BLaER1 treated with 17β-estradiol and CSF1 and Interleukin-3, amounts not matched to agents 10 nM and 100 nM (cell line): ENCODE results near the gene ANK3.

Experiments
- H3K27ac ChIP-seq, 11 experiments: shearing (Covaris generic); formaldehyde crosslinking; 2 replicates each; pipeline ENCODE4 v1.8.1; 2022
- H3K27me3 ChIP-seq, 11 experiments: shearing (Covaris generic); formaldehyde crosslinking; 2 replicates each; pipeline ENCODE4 v1.8.1; 2022
- H3K36me3 ChIP-seq, 11 experiments: shearing (Covaris generic); formaldehyde crosslinking; 2 replicates each; pipeline ENCODE4 v1.8.1; 2022
- H3K4me1 ChIP-seq, 10 experiments: shearing (Covaris generic); formaldehyde crosslinking; 2 replicates each; pipeline ENCODE4 v1.8.1; 2022
- H3K4me2 ChIP-seq, 11 experiments: shearing (Covaris generic); formaldehyde crosslinking; 2 replicates each; pipeline ENCODE4 v1.8.1; 2022
- H3K4me3 ChIP-seq, 10 experiments: shearing (Covaris generic); formaldehyde crosslinking; 2 replicates each; pipeline ENCODE4 v1.8.1; 2022
- H3K9ac ChIP-seq, 11 experiments: shearing (Covaris generic); formaldehyde crosslinking; 2 replicates each; pipeline ENCODE4 v1.8.1; 2022
- H3K9me3 ChIP-seq, 11 experiments: shearing (Covaris generic); formaldehyde crosslinking; replicated peaks in 1 of 11; 2 replicates each; pipeline ENCODE4 v1.8.1; 2022
- H4K20me1 ChIP-seq, 11 experiments: shearing (Covaris generic); formaldehyde crosslinking; 2 replicates each; pipeline ENCODE4 v1.8.1; 2022
- Cebpa-rat ChIP-seq, 11 experiments: shearing (Covaris generic); IDR thresholded peaks; 2 replicates each; pipeline ENCODE4 v1.8.1; 2022

Gene ANK3

DNA sequence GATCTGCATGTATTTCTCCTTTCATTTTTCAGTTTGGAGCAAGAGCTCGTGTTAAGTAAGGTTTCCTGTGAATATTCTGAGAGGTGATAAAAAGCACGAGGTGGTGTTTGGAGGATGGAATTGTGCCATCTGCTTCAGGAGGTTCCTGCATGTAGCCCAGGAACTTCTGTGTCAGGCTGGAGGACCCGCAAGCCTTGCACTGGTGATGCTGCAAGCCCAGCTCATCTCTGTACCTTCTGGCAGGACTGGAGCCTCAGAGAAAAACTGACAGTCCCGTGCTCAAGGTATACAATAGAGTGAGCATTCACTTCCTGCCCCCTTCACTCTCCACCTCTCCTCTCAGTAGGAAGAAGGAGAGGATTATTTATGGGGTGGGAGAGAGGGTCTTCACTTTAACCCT is 242.7 kb downstream of the ANK3 start:
- no peak for TF ChIP-seq Cebpa-rat (IDR thresholded peaks at IDR 0.05)
- Histone ChIP-seq H3K36me3 (no peaks in the 10 kb centered on the region), H3K27ac (no peak overlapping the region), H3K27me3 (no peaks in the 10 kb centered on the region), H3K9me3 (no peaks in the 10 kb centered on the region), H3K4me2 (no peak overlapping the region), H4K20me1 (no peaks in the 10 kb centered on the region), H3K9ac (no peak overlapping the region), H3K4me1 (no peaks in the 10 kb centered on the region), H3K4me3 (no peak overlapping the region)

- H3K4me1 ChIP-seq: no peaks in the 10 kb centered on the region
- no peak overlapping the region for H3K9ac ChIP-seq
- no peaks in the 10 kb centered on the region for H3K9me3 ChIP-seq
Measured at GRCh38 chr10:60144099-60144498, 245.6 kb downstream of the ANK3 start.

DNA sequence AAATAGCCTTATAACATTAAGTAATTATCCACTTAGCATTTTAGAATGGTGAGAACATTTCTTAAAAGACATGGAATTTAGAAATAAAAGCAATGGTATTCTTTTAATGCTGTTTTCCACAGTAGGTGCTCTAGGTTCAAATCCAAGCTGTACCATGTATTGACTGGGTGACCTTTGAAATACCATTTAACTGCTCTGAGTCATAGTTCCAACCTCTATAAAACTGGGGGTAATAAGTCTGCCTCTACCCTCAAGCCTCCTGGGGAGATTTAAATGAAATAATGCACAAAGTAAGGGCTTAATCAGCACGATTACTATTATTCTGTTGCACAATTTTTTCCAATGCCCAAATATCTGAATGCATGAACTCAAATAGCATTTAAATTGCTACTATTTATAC is 246.9 kb downstream of the ANK3 start:
- Histone ChIP-seq H4K20me1 (no peaks in the 10 kb centered on the region), H3K4me3 (no peak overlapping the region), H3K36me3 (no peaks in the 10 kb centered on the region), H3K9ac (no peak overlapping the region), H3K27me3 (no peaks in the 10 kb centered on the region), H3K4me2 (no peak overlapping the region), H3K9me3 (no peaks in the 10 kb centered on the region), H3K4me1 (no peaks in the 10 kb centered on the region), H3K27ac (no peak overlapping the region)
- no peak for TF ChIP-seq Cebpa-rat (IDR thresholded peaks at IDR 0.05)

More at GRCh38 chr10:60144099-60144498, 245.6 kb downstream of the ANK3 start:
- no peaks in the 10 kb centered on the region for H4K20me1 ChIP-seq
- no peak overlapping the region for H3K4me2 ChIP-seq
- H3K27ac ChIP-seq: no peak overlapping the region
- no peaks in the 10 kb centered on the region for H3K27me3 ChIP-seq
- H3K36me3 ChIP-seq: no peaks in the 10 kb centered on the region
- no peak overlapping the region for H3K4me3 ChIP-seq
- no peak for TF ChIP-seq Cebpa-rat (IDR thresholded peaks at IDR 0.05)

DNA sequence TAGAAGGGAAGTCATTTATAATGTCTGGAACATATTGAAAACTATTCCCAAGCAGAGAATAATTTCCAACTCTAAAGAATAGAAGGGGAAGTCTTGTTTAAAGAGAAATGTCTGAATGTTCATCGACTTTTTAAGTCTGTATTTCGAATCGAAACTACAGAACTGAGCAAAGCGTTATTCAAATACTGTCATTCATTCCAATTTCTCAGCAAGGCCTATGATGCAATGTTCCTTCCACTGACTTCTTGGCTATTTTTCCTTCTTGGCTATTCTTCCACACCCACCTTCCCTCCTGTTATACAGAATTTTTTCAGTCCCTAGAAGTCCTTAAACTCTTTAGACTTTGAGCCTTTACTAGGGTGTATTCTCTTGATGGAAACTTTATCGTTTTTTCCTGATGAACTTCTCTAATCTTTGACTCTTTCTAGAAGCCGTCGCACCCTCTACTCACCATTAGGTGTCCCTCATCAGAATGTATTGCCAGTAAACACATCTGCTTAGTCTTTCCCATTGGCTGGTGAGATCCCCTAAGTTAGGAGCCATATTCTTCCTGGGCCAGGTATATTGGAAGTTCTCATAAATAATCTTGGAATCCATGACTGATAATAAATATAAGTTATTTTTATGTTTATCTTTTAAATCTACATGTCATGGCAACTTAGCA is 247.6 kb downstream of the ANK3 start:
- Histone ChIP-seq H3K9me3 (no peaks in the 10 kb centered on the region), H3K4me1 (no peaks in the 10 kb centered on the region), H3K9ac (no peak overlapping the region), H3K4me3 (no peak overlapping the region), H4K20me1 (no peaks in the 10 kb centered on the region), H3K27ac (no peak overlapping the region), H3K4me2 (no peak overlapping the region), H3K27me3 (no peaks in the 10 kb centered on the region), H3K36me3 (no peaks in the 10 kb centered on the region)
- TF ChIP-seq Cebpa-rat (IDR thresholded peaks at IDR 0.05): no peak

DNA sequence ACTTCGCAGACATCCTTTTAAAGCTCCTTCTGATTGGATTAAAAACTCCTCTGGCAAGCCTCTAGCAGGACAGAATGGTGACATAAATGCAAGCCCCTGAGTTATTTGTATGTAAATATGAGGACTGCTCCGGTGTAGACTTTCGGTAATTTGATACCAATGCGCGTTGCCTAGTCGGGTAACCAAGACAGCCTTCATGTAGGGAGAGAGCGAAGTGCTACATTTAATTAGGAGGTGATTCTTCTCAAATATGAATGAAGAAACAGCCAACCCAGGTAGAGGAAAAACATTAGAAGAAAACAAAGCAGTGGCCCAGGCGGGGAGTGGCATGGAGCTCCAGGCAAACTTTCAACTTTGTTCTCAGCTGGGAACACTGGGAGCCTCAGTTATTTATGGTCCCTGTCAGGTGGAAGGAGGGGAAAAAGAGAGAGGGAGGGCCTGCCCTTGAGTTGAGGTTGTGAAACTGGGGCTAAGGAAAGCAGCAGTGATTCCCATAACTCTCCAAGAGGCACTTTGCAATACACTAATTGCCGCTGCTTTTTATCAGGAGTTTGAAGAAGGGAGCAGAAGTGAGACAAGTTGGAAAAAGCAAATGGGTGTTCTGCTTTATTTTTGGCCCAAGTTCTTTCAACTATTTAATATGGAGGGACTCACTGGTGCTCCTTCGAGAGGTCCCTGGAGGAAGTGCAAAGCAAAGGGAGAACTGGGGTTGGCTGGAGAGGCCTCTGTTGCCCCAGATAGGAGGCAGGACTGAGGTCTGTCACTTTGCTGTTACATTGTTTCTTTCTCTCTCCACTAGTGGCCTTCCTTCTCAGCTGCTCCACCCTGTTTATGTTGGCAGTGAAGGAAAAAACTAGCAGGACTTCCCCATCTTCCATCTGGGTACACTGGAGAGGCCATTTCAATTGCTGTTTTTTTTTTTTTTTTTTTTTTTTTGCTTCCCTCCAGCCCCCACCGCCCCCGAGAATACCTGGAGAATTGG is 248.7 kb downstream of the ANK3 start:
- Histone ChIP-seq H3K36me3 (no peaks in the 10 kb centered on the region), H4K20me1 (no peaks in the 10 kb centered on the region), H3K27me3 (no peaks in the 10 kb centered on the region), H3K9ac (no peak overlapping the region), H3K4me3 (no peak overlapping the region), H3K4me2 (no peak overlapping the region), H3K4me1 (no peaks in the 10 kb centered on the region), H3K27ac (no peak overlapping the region), H3K9me3 (no peaks in the 10 kb centered on the region)
- no peak for TF ChIP-seq Cebpa-rat (IDR thresholded peaks at IDR 0.05)

- Histone ChIP-seq H4K20me1 (no peaks in the 10 kb centered on the region), H3K27ac (no peak overlapping the region), H3K36me3 (no peaks in the 10 kb centered on the region), H3K4me1 (no peaks in the 10 kb centered on the region), H3K27me3 (no peaks in the 10 kb centered on the region), H3K9ac (no peak overlapping the region), H3K9me3 (no peaks in the 10 kb centered on the region), H3K4me3 (no peak overlapping the region), H3K4me2 (no peak overlapping the region)
- no peak for TF ChIP-seq Cebpa-rat (IDR thresholded peaks at IDR 0.05)
Measured at GRCh38 chr10:60139798-60140566, 249.7 kb downstream of the ANK3 start.

- no peak overlapping the region for H3K4me3 ChIP-seq
- H3K4me1 ChIP-seq: no peaks in the 10 kb centered on the region
- no peak overlapping the region for H3K9ac ChIP-seq
Measured at GRCh38 chr10:60139290-60139689, 250.4 kb downstream of the ANK3 start.

DNA sequence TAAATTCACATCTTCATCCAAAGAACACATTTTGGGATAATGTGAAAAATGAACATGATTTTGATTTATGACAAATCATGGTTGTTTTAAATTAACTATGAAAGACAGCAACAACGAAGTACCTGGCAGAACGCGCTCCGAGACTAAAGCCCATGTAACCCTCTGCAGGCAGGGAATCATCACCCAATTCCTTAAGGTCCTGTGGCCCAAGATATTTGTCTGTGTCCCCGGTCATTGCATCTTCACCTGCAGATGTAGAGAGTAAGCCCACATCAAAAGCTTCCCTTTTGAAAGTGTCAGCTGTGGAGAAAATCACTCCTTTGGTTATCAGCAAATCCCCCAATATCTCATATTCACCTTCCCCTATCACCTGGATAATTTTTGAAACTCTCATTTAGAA is 250.8 kb downstream of the ANK3 start:
- H4K20me1 ChIP-seq: no peaks in the 10 kb centered on the region
- H3K9me3 ChIP-seq: no peaks in the 10 kb centered on the region
- no peaks in the 10 kb centered on the region for H3K27me3 ChIP-seq
- no peak overlapping the region for H3K4me3 ChIP-seq
- no peaks in the 10 kb centered on the region for H3K36me3 ChIP-seq
- H3K27ac ChIP-seq: no peak overlapping the region
- H3K9ac ChIP-seq: no peak overlapping the region
- H3K4me2 ChIP-seq: no peak overlapping the region
- no peaks in the 10 kb centered on the region for H3K4me1 ChIP-seq
- no peak for TF ChIP-seq Cebpa-rat (IDR thresholded peaks at IDR 0.05)

More at GRCh38 chr10:60139290-60139689, 250.4 kb downstream of the ANK3 start:
- TF ChIP-seq Cebpa-rat (IDR thresholded peaks at IDR 0.05): no peak
- Histone ChIP-seq H3K9me3 (no peaks in the 10 kb centered on the region), H4K20me1 (no peaks in the 10 kb centered on the region), H3K4me2 (no peak overlapping the region), H3K27ac (no peak overlapping the region), H3K27me3 (no peaks in the 10 kb centered on the region), H3K36me3 (no peaks in the 10 kb centered on the region)

DNA sequence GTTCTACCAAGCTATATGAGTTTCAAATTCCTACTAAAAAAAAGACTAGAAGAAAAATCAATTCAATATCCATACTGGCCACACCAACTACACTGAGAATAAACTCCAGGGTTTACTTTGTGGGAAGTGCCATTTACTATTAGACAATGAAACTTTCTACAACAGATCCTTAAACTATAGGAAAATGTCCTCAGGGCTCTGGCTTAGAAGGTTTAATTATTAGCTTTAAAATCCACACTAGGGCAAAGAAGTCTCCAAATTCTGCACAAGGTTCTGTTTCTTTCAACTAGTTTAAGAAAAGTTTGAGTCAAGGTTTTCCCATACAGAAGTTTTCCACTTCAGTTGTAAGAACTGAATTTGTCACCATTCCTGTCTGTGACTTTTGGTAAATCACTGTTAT is 251.6 kb downstream of the ANK3 start:
- Histone ChIP-seq H3K4me2 (no peak overlapping the region), H4K20me1 (no peaks in the 10 kb centered on the region), H3K4me3 (no peak overlapping the region), H3K9me3 (no peaks in the 10 kb centered on the region), H3K9ac (no peak overlapping the region), H3K27ac (no peak overlapping the region), H3K36me3 (no peaks in the 10 kb centered on the region), H3K4me1 (no peaks in the 10 kb centered on the region), H3K27me3 (no peaks in the 10 kb centered on the region)
- no peak for TF ChIP-seq Cebpa-rat (IDR thresholded peaks at IDR 0.05)
